GM06990 (cell line): Measurements from ENCODE around the gene CFAP20DC.

Experiments used
- DNase-seq: peaks from one replicate; pipeline ENCODE4 v3.0.0-alpha.2; 2011; ENCODE audit not compliant: insufficient read length; ENCODE audit errors: extremely low read depth
- H3K27me3 ChIP-seq: replicated peaks from 2 replicates; pipeline ENCODE4 v1.6.0; 2011; ENCODE audit warnings: low read length; ENCODE audit not compliant: control insufficient read depth, insufficient read depth
- H3K36me3 ChIP-seq: 2 replicates; pipeline ENCODE4 v1.5.1; 2011; ENCODE audit warnings: low read length; ENCODE audit not compliant: control insufficient read depth, insufficient read depth
- H3K4me3 ChIP-seq: replicated peaks from 2 replicates; pipeline ENCODE4 v1.5.1; 2011; ENCODE audit warnings: low read depth, mild to moderate bottlenecking, control low read depth, low read length
- CTCF ChIP-seq: IDR thresholded peaks from 2 replicates; pipeline ENCODE4 v1.5.1; 2011; ENCODE audit warnings: low read length, control low read depth, mild to moderate bottlenecking, inconsistent platforms; ENCODE audit not compliant: insufficient read depth, poor library complexity, severe bottlenecking

Gene CFAP20DC

GRCh38 chr3:58839964-58840363, 209.9 kb downstream of the CFAP20DC start:
- Histone ChIP-seq H3K4me3 (no peak overlapping the region), H3K27me3 (no peaks in the 10 kb centered on the region; the same call in 1 of the 2 replicates), H3K36me3 (no peaks in the 10 kb centered on the region)
- no peak for TF ChIP-seq CTCF
- no peak for DNase-seq

- DNase-seq, result no peak
- no peak overlapping the region for H3K4me3 ChIP-seq
- no peaks in the 10 kb centered on the region for H3K36me3 ChIP-seq
- TF ChIP-seq CTCF, result no peak
- H3K27me3 ChIP-seq, result no peaks in the 10 kb centered on the region; the same call in 1 of the 2 replicates
These were observed 210.6 kb downstream of the CFAP20DC start for GRCh38 chr3:58839187-58839586.

- H3K4me3 ChIP-seq, result no peak overlapping the region
- no peaks in the 10 kb centered on the region; the same call in 1 of the 2 replicates for H3K27me3 ChIP-seq
- no peak for DNase-seq
- H3K36me3 ChIP-seq, result no peaks in the 10 kb centered on the region
- TF ChIP-seq CTCF, result no peak
These were observed 212.0 kb downstream of the CFAP20DC start for GRCh38 chr3:58837856-58838255.

- no peak for TF ChIP-seq CTCF
- no peaks in the 10 kb centered on the region; the same call in 1 of the 2 replicates for H3K27me3 ChIP-seq
- DNase-seq, result no peak
These were observed 212.5 kb downstream of the CFAP20DC start for GRCh38 chr3:58837141-58837843.

GRCh38 chr3:58835086-58835485, 214.7 kb downstream of the CFAP20DC start:
- no peaks in the 10 kb centered on the region for H3K36me3 ChIP-seq
- DNase-seq, result no peak
- no peak overlapping the region for H3K4me3 ChIP-seq
- no peak for TF ChIP-seq CTCF
- no peaks in the 10 kb centered on the region; the same call in 1 of the 2 replicates for H3K27me3 ChIP-seq

More at GRCh38 chr3:58837141-58837843, 212.5 kb downstream of the CFAP20DC start:
- Histone ChIP-seq H3K4me3 (no peak overlapping the region), H3K36me3 (no peaks in the 10 kb centered on the region)
